HepG2 (cell line): ENCODE results near the gene DLX3. TPM values are rescaled to one million over a fixed set of nuclear protein-coding genes. Genes with fewer than 3 reads are reported as not detected.

Experiments used
- ATAC-seq: fragments of 200-7000 bp; cut with Tn5 transposase; 3 replicates; pipeline ENCODE4 v1.9.1; 2020; ENCODE audit warnings: mild to moderate bottlenecking, moderate library complexity
- BruUV-seq: library from RNA; stranded (reverse); fragments of 400-500 nt; replicated peaks from 2 replicates; lab custom pipeline; 2021; lab: Mats Ljungman, UMichigan
- CTCF ChIA-PET: fragments of 300-600 bp; formaldehyde crosslinking; extraction: SDS; loops from one replicate; lab custom pipeline; 2021; ENCODE audit warnings: low total read pairs, inconsistent platforms, low intra/inter-chr PET ratio; lab: Yijun Ruan, JAX
- POLR2A ChIA-PET: fragments of 350-600 bp; sonication (Branson Sonifier 250); formaldehyde crosslinking; loops from one replicate; lab custom pipeline; 2020; ENCODE audit warnings: antibody characterized with exemption, inconsistent platforms; lab: Yijun Ruan, JAX
- DNase-seq: peaks from one replicate; pipeline ENCODE4 v3.0.0-alpha.2; 2015; ENCODE audit warnings: low spot score
- FAIRE-seq: peaks from 3 replicates; lab custom pipeline; 2011; peaks lifted over from hg19 to GRCh38; lab: Jason Lieb, UNC
- H2AFZ ChIP-seq: one replicate; pipeline ENCODE4 v1.6.1; 2011; ENCODE audit warnings: low read length, inconsistent platforms
- H3K27ac ChIP-seq: fragments of 300-600 bp; 3 replicates; pipeline ENCODE4 v1.8.0; 2011; ENCODE audit warnings: mixed run types, mild to moderate bottlenecking, mixed read lengths, low read length, inconsistent platforms; ENCODE audit not compliant: insufficient read depth; ENCODE audit errors: extremely low read length
- H3K27me3 ChIP-seq, 2 experiments: fragments of 200-600 bp in 1 of 2; 2 replicates in 1 of 2; 3 replicates in 1 of 2; pipeline versions ENCODE4 v1.6.0 to v1.8.0; 2011; ENCODE audit warnings: low read length in 2 of 2, mild to moderate bottlenecking in 2 of 2, moderate library complexity in 2 of 2, inconsistent platforms in 1 of 2; ENCODE audit not compliant: insufficient read depth in 2 of 2, control insufficient read depth in 1 of 2
- H3K36me3 ChIP-seq, 2 experiments: fragments of 200-600 bp in 1 of 2; replicated peaks in 1 of 2; 2 replicates in 1 of 2; 3 replicates in 1 of 2; pipeline versions ENCODE4 v1.5.1 to v1.8.0; 2011; ENCODE audit warnings: low read length in 2 of 2, inconsistent platforms in 1 of 2; ENCODE audit not compliant: insufficient read depth in 2 of 2, control insufficient read depth in 1 of 2
- H3K4me1 ChIP-seq: 2 replicates; pipeline ENCODE4 v1.5.1; 2012; ENCODE audit warnings: low read length, inconsistent platforms; ENCODE audit not compliant: insufficient read depth
- H3K4me2 ChIP-seq: 2 replicates; pipeline ENCODE4 v1.6.0; 2011; ENCODE audit warnings: low read depth, low read length, inconsistent platforms
- H3K4me3 ChIP-seq, 3 experiments: fragments of 200-600 bp in 1 of 3; sonication (generic), shearing (Covaris generic) in 1 of 3; replicated peaks in 1 of 3; 2 replicates each; pipeline ENCODE4 v1.5.1; 2011 to 2016; ENCODE audit warnings: low read length in 3 of 3, inconsistent platforms in 2 of 3, low read depth in 2 of 3, mild to moderate bottlenecking in 2 of 3, control low read depth in 1 of 3, mixed read lengths in 1 of 3; ENCODE audit not compliant: insufficient read depth in 1 of 3
- H3K79me2 ChIP-seq: one replicate; pipeline ENCODE4 v1.6.1; 2011; ENCODE audit warnings: low read length, inconsistent platforms; ENCODE audit not compliant: insufficient read depth
- H3K9ac ChIP-seq: 2 replicates; pipeline ENCODE4 v1.6.0; 2011; ENCODE audit warnings: mild to moderate bottlenecking, low read depth, low read length, inconsistent platforms; ENCODE audit not compliant: insufficient read depth
- H3K9me3 ChIP-seq: 2 replicates; pipeline ENCODE4 v1.5.1; 2012; ENCODE audit warnings: mild to moderate bottlenecking, low read length
- H4K20me1 ChIP-seq: 2 replicates; pipeline ENCODE4 v1.6.0; 2011; ENCODE audit warnings: inconsistent platforms, mild to moderate bottlenecking, low read length, moderate library complexity; ENCODE audit not compliant: insufficient read depth
- ARNTL ChIP-seq: sonication (generic); formaldehyde crosslinking; IDR thresholded peaks from 2 replicates; pipeline ENCODE4 v1.4.0; 2020; ENCODE audit warnings: mild to moderate bottlenecking, missing genetic modification reagents
- ATRX ChIP-seq: sonication (generic); formaldehyde crosslinking; IDR thresholded peaks from 2 replicates; pipeline ENCODE4 v1.4.0; 2020; ENCODE audit warnings: missing genetic modification reagents, borderline replicate concordance
- MAF1 ChIP-seq: sonication (generic); formaldehyde crosslinking; IDR thresholded peaks from 2 replicates; pipeline ENCODE4 v1.5.0; 2020; ENCODE audit warnings: missing genetic modification reagents, borderline replicate concordance
- NFIC ChIP-seq: IDR thresholded peaks from 2 replicates; pipeline ENCODE4 v1.6.1; 2012; ENCODE audit warnings: mild to moderate bottlenecking, low read length, inconsistent platforms
- NFYC ChIP-seq: IDR thresholded peaks from 2 replicates; pipeline ENCODE4 v1.6.1; 2016; ENCODE audit warnings: missing genetic modification reagents, missing compliant biosample characterization
- RELA ChIP-seq: sonication (generic); formaldehyde crosslinking; IDR thresholded peaks from 2 replicates; pipeline ENCODE4 v1.4.0; 2020; ENCODE audit warnings: missing genetic modification reagents
- SATB2 ChIP-seq: sonication (generic); formaldehyde crosslinking; IDR thresholded peaks from 2 replicates; pipeline ENCODE4 v1.5.0; 2020; ENCODE audit warnings: missing genetic modification reagents
- SIX1 ChIP-seq: sonication (generic); formaldehyde crosslinking; IDR thresholded peaks from 2 replicates; pipeline ENCODE4 v1.4.0; 2020; ENCODE audit warnings: missing genetic modification reagents, borderline replicate concordance
- SIX4 ChIP-seq: sonication (generic); formaldehyde crosslinking; IDR thresholded peaks from 2 replicates; pipeline ENCODE4 v1.4.0; 2020; ENCODE audit warnings: missing genetic modification reagents
- TSC22D2 ChIP-seq: sonication (generic); formaldehyde crosslinking; IDR thresholded peaks from 2 replicates; pipeline ENCODE4 v1.5.1; 2020; ENCODE audit warnings: missing genetic modification reagents, mild to moderate bottlenecking, borderline replicate concordance
- ZNF430 ChIP-seq: sonication (generic); formaldehyde crosslinking; IDR thresholded peaks from 2 replicates; pipeline ENCODE4 v1.9.0; 2021; ENCODE audit warnings: mild to moderate bottlenecking, missing genetic modification reagents
- ZNF44 ChIP-seq: sonication (generic); formaldehyde crosslinking; IDR thresholded peaks from 2 replicates; pipeline ENCODE4 v1.5.1; 2020; ENCODE audit warnings: mild to moderate bottlenecking, missing genetic modification reagents
- ZNF598 ChIP-seq: sonication (generic); formaldehyde crosslinking; IDR thresholded peaks from 2 replicates; pipeline ENCODE4 v1.5.1; 2020; ENCODE audit warnings: mild to moderate bottlenecking, missing genetic modification reagents, borderline replicate concordance
- ZNF615 ChIP-seq: sonication (generic); formaldehyde crosslinking; IDR thresholded peaks from 2 replicates; pipeline ENCODE4 v1.5.0; 2020; ENCODE audit warnings: mild to moderate bottlenecking, missing genetic modification reagents, borderline replicate concordance
- ZNF83 ChIP-seq: sonication (generic); formaldehyde crosslinking; IDR thresholded peaks from 2 replicates; pipeline ENCODE4 v1.4.0; 2020; ENCODE audit warnings: missing genetic modification reagents, mild to moderate bottlenecking, borderline replicate concordance
- ZNF879 ChIP-seq: sonication (generic); formaldehyde crosslinking; IDR thresholded peaks from 2 replicates; pipeline ENCODE4 v1.8.1; 2023; ENCODE audit warnings: missing genetic modification reagents
- WGBS: methylation state at CpG from one replicate; pipeline ENCODE4 v1.1.6; 2017; ENCODE audit warnings: low lambda C conversion rate; 5-methylcytosine and 5-hydroxymethylcytosine counted together
- in situ Hi-C: cut with HindIII; loops from 2 replicates; pipeline ENCODE4 v1.10.0; 2017; ENCODE audit warnings: low pct_unique_long_range_greater_than_20kb; ENCODE audit not compliant: extremely low pct_ligation_motif_present
- intact Hi-C: fragments of 100-400 bp; cut with micrococcal nuclease; formaldehyde crosslinking; loops from one replicate; pipeline ENCODE4 v1.10.0; 2022; ENCODE audit not compliant: unreplicated experiment
- polyA plus RNA-seq, 8 experiments: library from polyadenylated mRNA; depleted of rRNA in 3 of 8; stranded (reverse) in 7 of 8; unstranded in 1 of 8; fragments of >200 nt; fragmentation: Illumina TruSeq in 4 of 8; extraction: Trizol in 4 of 8; gene quantifications; 2 replicates each; pipeline versions ENCODE4 v1.2.1 to v1.2.3, GENCODE V29; 2011 to 2016; ENCODE audit warnings: low read depth in 4 of 8, missing spikeins in 1 of 8, mixed read lengths in 1 of 8; ENCODE audit not compliant: insufficient read depth in 1 of 8
- total RNA-seq, 5 experiments: library from RNA; depleted of rRNA; stranded (reverse); fragments of >200 nt; fragmentation: Illumina TruSeq; extraction: Trizol; gene quantifications; 2 replicates each; pipeline ENCODE4 v1.2.3, GENCODE V29; 2016; ENCODE audit warnings: low read depth in 1 of 5
- TF ChIP-seq, protein P1 (sequence below): sonication (generic); formaldehyde crosslinking; IDR thresholded peaks from 2 replicates; pipeline ENCODE4 v1.4.0; 2020; ENCODE audit warnings: missing genetic modification reagents
- TF ChIP-seq, protein P2 (sequence below): sonication (generic); formaldehyde crosslinking; conservative IDR thresholded peaks from 2 replicates; pipeline ENCODE4 v1.4.0; 2020; ENCODE audit warnings: missing genetic modification reagents

Gene DLX3
- total and polyA plus RNA-seq, 2 of the 13 experiments (the other 11 are each of a cell fraction or from before 2014, with no cell fraction given) = 0.03 TPM; not detected in 1

DNA sequence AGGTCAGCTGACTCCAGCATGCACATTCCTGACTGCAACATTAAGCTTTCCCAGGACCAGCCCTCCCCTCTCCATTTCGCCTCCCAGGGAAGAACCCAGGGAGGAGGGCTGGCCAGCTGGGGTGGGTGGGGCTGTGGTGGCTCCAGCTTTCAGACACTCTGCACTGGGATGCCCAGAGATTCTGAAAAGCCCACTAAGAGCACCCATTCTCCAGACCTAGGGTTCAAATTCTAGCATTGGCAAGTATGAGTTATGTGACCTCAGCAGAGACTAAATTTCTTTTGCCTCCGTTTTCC is 7.8 kb downstream of the DLX3 start (continued):
- TF ChIP-seq ZNF615 (CRISPR knock-in tag) (no peak), SATB2 (CRISPR knock-in tag) (no peak), ZNF430 (no peak), NFYC (CRISPR knock-in tag) (no peak)

DNA sequence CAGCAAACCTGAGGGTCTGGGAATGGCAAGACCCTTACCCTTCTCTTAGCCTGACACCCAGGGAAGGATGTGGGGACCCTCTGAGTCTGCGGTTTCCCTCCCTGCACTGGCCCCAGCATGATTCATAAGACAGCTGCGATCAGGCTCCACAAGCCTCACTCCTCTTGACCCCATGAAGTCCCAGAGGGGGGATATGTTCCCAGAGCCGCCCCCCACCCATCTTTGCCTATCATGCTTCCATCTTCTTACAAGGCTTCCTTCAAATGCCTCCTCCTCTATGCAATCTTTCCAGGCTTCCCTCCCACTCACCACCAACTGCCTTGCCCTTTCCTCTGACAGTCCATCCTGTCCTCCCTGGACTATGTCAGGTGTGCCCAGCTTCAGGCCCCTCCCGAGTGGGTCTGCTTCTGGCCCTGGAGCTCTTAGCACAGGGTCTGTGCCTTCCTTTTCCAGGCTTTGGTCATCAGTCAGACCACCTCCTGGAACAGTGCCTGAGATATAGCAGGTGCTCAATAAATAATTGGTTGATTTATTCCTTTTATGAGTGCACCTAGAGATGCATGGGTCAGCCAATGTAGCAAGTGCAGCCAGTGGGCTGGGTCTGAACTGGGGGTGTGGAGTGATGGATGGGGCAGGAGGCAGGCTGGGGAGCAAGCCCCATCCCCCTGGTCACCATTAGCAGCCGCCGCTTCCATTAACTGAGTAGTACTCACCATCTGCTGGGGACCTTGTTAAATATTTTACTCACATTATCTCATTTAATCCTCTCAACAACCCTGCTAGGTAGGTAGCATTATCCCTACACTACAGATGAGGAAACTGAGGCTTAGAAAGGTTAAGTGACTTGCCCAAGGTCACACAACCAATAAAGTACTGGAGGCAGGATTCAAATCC is 8.4 kb downstream of the DLX3 start:
- WGBS = 20% methylated on average over 5 of the region's 6 CpGs
- no TSS peak for BruUV-seq
- no peaks in the 10 kb centered on the region for H3K9me3 ChIP-seq
- H3K27me3 ChIP-seq = peaks cover 18 to 51% of the 10 kb centered on the region in 2 experiments
- no peak overlapping the region for H2AFZ ChIP-seq
- no peak for ATAC-seq
- H3K27ac ChIP-seq = no peak overlapping the region
- no peaks in the 10 kb centered on the region for H3K4me1 ChIP-seq
- DNase-seq = no peak
- ChIA-PET POLR2A (no interaction called here), CTCF (no interaction called here)
- H3K4me3 ChIP-seq = no peak overlapping the region
- in situ Hi-C loops (no loop called here), intact Hi-C loops (no loop called here)
- FAIRE-seq = no peak
- H4K20me1 ChIP-seq = no peaks in the 10 kb centered on the region
- no peak overlapping the region for H3K9ac ChIP-seq
- H3K4me2 ChIP-seq = no peak overlapping the region
- H3K36me3 ChIP-seq = no peaks in the 10 kb centered on the region
- H3K79me2 ChIP-seq = no peaks in the 10 kb centered on the region
- TF ChIP-seq NFIC (no peak), ZNF879 (CRISPR knock-in tag) (no peak), ZNF44 (CRISPR knock-in tag) (no peak), ZNF598 (CRISPR knock-in tag) (no peak), RELA (no peak), SIX1 (CRISPR knock-in tag) (no peak), ATRX (no peak), MAF1 (CRISPR knock-in tag) (no peak), SIX4 (no peak), ARNTL (CRISPR knock-in tag) (no peak), TSC22D2 (CRISPR knock-in tag) (no peak), ZNF83 (CRISPR knock-in tag) (no peak)
- TF ChIP-seq, protein P1, sequence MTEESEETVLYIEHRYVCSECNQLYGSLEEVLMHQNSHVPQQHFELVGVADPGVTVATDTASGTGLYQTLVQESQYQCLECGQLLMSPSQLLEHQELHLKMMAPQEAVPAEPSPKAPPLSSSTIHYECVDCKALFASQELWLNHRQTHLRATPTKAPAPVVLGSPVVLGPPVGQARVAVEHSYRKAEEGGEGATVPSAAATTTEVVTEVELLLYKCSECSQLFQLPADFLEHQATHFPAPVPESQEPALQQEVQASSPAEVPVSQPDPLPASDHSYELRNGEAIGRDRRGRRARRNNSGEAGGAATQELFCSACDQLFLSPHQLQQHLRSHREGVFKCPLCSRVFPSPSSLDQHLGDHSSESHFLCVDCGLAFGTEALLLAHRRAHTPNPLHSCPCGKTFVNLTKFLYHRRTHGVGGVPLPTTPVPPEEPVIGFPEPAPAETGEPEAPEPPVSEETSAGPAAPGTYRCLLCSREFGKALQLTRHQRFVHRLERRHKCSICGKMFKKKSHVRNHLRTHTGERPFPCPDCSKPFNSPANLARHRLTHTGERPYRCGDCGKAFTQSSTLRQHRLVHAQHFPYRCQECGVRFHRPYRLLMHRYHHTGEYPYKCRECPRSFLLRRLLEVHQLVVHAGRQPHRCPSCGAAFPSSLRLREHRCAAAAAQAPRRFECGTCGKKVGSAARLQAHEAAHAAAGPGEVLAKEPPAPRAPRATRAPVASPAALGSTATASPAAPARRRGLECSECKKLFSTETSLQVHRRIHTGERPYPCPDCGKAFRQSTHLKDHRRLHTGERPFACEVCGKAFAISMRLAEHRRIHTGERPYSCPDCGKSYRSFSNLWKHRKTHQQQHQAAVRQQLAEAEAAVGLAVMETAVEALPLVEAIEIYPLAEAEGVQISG (CRISPR knock-in tag) = no peak
- TF ChIP-seq, protein P2, sequence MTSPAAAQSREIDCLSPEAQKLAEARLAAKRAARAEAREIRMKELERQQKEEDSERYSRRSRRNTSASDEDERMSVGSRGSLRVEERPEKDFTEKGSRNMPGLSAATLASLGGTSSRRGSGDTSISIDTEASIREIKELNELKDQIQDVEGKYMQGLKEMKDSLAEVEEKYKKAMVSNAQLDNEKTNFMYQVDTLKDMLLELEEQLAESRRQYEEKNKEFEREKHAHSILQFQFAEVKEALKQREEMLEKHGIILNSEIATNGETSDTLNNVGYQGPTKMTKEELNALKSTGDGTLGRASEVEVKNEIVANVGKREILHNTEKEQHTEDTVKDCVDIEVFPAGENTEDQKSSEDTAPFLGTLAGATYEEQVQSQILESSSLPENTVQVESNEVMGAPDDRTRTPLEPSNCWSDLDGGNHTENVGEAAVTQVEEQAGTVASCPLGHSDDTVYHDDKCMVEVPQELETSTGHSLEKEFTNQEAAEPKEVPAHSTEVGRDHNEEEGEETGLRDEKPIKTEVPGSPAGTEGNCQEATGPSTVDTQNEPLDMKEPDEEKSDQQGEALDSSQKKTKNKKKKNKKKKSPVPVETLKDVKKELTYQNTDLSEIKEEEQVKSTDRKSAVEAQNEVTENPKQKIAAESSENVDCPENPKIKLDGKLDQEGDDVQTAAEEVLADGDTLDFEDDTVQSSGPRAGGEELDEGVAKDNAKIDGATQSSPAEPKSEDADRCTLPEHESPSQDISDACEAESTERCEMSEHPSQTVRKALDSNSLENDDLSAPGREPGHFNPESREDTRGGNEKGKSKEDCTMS (CRISPR knock-in tag) = no peak
